Measurements from ENCODE around the gene HK2.

Gene HK2

DNA sequence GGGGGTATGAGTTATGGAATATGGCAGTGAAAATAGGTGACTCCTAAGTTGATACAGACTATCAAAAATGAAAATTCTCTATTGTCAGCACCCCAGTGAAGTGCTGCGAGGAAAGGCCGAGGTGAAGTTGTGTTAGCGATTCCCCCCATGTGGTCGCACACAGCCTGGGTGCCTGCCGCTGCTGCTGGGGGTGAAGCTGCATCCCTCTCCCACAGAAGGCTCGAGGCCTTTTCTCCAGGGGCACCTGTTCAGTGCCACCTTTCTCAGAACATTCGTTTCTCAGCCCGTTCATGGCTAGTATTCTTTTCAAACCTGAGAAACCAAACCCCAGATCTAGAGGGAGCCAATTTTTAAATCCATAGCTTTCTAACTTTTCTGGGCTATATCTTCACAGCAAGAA is 23.8 kb downstream of the HK2 start:
- no peak for DNase-seq (ENCODE audit: low read depth)

DNA sequence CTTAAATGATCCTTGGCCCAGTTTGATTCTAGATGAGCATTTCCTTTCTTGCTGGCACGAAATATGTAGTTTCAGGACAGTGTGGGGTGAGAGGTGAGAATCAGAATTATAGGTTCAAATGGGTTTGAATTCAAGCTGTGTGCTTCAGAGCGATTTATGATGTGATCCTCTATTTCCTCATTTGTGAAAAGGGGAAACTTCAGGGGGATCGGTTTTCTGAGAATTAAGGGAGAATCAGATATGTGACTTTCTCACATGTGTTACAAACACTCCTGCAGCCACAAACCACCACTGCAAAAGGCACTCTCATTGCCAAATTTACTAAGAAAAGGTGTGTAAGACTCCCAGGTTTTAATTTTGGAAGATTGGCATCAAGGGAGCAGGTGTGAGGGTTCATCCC is 24.4 kb downstream of the HK2 start:
- no peak for DNase-seq (ENCODE audit: low read depth)

GRCh38 chr2:74860079-74860478 is 26.2 kb downstream of the HK2 start:
- no peak for DNase-seq (ENCODE audit: low read depth)

DNA sequence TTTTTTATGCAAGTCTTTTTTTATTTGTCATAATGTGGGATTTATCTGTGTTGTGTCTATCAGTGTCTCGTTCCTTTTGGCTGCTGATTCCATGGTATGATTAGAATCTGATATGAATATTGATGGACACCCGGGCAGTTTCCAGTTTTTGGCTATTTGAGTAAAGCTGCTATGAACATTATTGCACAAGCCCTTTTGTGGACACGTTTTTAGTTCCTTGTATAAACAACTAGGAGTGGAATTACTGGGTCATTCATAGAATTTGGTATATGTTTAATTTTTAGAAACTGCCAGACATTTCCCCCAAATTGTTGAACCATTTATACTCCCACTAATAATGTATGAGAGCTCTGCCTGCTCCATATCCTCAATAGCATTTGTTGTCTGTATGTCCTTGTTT is 26.6 kb downstream of the HK2 start:
- DNase-seq (ENCODE audit: low read depth), result no peak

DNA sequence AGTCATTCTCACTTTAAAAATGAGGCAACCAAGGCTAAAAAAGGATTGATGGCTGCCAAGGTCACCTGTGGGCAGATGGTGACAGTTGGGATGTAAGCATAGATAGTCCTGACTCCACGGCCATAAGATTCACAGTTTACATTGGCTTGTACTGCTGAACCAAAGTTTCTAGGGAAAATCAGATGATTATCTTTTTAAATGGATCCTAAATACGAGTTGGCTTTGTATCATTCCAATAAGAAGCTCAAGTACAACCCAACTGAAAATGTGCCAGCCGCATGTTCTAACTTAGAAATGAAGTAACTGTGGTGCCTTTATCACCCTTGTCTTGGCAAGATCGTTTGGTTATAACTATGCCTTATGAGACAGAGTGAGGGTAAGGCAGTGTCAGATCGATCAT is 27.6 kb downstream of the HK2 start:
- no peak for DNase-seq (ENCODE audit: low read depth)

DNA sequence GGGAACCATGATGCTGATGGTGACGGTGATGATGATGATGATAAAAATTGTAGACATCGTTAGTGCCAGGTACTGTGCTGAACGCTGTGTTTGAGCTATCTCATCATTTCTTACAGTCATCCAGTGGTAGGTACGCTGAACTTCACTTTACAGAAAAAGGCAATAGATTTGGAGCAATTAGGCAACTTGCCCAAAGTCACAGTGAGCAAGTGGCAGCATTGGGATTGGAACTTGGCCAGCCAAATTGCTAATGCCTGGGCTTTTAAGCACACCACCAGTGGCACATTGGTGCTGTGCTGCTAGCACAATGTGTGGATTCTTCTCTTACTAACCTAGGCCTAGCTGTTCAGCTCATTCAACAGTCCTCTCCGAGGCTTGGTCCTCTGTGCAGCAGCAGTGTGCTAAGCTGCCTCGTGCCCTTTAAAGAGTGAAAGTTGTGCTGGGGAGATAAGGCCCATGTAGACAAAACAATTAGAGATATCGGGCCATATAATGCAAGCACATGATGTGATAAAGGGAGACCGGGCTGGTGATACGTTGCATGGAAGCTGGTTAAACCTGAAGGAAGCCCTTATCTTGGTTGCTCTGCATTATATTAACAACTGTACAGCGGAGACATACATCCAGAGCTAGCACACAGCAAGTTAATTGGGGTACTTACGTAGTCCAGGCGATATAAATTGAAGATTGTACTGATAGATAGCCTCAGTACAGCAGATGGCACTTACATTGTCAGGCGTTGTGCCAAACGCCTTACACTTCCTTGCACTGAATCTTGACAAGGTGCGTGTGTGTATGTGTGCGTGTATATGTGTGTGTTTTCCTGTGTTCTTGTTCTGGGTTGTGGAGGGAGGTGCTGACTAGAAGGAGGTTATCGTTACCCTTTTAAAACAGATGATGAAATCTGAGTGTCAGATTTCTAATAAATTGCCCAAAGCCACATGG is 28.4 kb downstream of the HK2 start:
- DNase-seq (ENCODE audit: low read depth), result no peak

DNA sequence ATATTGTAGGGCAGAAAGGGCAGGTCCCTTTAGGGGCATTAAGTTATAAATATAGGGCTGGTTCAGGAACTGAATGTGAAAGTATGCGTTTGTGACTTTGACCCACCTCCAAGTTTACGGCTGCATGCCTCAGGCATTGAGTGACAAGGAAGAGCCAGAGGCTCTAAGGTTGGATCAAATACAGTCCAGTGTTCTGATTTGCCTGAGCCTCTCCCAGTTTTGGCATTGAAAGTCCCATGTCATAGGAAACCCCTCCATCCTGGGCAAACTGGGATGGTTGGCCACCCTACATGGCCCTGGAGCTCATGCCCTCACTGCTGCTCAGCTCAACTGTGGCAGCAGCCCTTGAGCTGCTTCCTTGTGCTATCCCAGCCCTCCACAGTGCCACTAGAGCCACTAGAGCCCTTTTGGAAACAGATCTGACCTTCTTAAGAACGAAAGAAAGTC is 29.9 kb downstream of the HK2 start:
- no peak for DNase-seq (ENCODE audit: low read depth)

GRCh38 chr2:74864728-74865722 is 31.1 kb downstream of the HK2 start:
- DNase-seq (ENCODE audit: low read depth), result no peak

DNA sequence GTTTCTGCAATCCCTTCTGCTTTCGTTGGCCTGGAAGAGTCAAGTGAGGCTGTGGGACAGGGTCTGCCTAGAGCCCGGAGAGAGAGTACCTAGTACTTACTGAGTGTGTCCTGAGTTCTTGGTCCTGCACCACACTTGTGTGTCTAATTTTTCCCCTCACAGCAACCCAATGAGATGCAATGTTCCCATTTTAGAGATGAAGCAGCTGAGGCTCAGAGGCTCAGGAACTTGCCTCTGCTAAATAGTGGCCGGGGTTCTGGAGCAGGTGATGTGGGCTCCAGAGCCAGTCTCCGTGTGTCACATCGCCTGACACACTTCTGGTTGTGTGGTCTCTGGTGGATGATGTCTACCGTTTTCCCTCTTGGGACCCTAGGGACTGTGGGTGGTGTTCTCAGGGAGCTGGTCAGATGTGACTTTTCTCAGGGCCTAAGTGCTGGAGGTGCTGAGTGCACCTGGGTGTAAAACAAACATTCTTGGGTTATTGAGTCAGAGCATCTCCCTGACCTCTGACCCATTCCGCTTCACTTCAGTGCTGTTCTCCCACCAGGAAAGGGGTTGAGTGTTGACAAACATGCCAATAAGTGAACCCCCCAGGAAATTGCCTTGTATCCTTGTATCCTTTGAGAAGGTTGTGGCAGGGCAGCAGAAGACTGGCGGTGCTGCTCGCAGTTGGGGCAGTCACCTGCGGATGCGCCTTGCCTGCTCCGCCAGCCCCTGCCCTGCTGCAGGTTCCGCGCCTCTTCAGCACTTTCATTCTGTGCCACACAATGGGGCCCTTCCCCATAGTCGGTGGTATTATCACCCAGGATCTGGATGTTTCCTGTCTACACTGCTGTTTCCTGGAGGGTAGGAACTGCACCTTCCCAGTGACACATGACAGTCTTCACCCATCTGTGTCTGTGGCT is 32.1 kb downstream of the HK2 start:
- DNase-seq (ENCODE audit: low read depth), result no peak

GRCh38 chr2:74867841-74868658 is 34.1 kb downstream of the HK2 start:
- no peak for DNase-seq (ENCODE audit: low read depth)

DNA sequence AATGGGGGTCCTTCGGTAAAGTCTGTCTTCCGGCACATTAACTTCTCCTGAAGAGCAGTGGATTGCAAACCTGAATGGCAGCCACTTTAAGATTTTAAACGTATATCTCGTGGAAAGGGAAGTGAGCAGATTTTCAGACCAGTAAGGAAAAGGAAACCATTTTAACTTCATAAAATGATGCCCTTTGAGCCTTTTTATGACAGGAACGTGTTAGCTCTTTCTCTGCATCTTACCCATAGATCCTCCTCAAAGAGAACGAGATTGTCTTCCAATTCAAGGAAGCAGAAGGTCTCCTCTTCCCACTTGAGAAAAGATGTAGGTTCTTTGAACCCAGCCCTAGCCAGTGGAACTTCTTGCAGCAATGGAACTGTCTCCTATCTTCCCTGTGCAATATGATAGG is 35.6 kb downstream of the HK2 start:
- DNase-seq (ENCODE audit: low read depth), result no peak

DNA sequence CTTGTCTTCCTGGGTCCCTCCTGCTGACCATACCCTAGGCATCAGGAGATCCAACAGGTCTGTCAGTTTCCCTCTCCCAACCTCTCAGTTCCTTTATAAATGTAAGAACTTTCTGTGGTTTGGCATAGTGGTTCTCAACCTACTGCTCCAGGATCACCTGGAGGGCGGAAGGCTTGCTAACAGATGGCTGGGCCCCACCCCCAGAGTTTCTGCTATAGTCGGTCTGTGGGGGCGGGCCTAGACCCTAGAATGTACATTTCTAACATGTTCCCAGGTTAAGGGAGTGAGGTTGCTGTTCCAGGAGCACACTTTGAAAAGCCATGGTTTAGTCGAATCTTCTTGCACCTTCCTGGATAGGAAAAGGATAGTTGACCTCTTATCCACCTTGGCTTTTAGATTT is 37.0 kb downstream of the HK2 start:
- DNase-seq (ENCODE audit: low read depth), result no peak

- DNase-seq (ENCODE audit: low read depth), result no peak
These were observed 37.5 kb downstream of the HK2 start for GRCh38 chr2:74871414-74871813.

DNA sequence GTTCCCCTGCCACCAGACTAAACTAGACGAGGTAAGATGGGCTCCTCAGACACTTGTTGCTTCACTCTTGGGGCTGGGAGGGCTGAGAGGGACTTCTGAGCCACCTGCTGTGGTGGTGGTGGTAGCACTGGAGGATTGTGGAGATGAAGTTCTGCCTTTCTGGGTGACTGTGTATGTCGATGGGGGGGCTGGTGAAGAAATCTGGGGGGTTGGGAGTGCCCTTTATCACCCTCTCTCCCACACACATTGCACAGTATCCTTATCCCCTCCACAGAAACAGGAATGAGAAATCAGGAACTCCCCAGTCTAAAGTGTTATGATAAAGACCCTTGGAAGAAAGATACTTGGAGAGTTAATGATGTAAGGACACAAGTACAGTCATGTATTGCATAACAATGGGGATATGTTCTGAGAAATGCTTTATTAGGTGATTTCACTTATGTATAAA is 38.5 kb downstream of the HK2 start:
- no peak for DNase-seq (ENCODE audit: low read depth)

GRCh38 chr2:74873012-74873665 is 39.2 kb downstream of the HK2 start:
- no peak for DNase-seq (ENCODE audit: low read depth)

GRCh38 chr2:74873678-74874640 is 40.0 kb downstream of the HK2 start:
- DNase-seq (ENCODE audit: low read depth), result no peak

DNA sequence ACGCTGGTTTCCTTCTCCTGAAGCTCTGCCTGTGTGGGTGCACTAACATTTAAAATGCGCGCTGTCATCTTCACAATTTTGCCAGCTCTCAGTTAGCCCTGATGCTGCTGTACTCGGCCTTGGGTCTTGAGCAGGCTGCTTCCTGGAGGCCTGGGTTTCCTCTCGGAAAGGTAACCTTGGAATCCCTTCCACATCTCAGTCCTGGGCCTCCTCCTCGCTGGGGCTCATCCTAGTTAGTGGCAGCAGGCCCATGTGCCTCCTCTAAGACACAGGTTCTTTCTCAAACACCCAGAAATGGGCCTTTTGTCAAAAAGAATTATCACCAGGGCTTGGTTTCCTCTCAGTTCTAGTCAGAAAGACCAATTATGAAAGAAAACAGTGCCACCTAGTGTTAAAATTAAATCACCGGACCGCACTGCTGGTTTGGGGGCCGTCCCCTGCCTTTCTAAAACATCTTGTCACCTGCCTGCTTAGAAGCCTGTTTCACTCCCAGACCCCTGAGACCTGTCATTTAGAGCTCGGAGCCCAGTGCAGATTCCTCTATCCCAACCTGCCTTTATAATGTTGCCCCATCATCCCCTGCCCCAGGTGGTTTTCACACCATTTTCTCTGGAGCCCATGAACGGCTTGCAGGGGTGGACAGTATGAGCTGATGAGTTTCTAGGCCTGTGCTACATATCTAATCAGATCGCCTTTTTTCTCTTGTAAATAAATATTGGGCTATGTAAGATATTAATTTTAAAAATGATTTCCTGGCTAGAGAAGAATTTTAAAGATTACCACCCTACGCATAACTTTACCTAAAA is 42.4 kb downstream of the HK2 start:
- DNase-seq (ENCODE audit: low read depth), result no peak

GRCh38 chr2:74877376-74877775 is 43.4 kb downstream of the HK2 start:
- DNase-seq (ENCODE audit: low read depth), result no peak

Data from stimulated activated CD8-positive, alpha-beta memory T cell treated with anti-CD3 and anti-CD28 coated beads, Interleukin-15, amount 100 ng/mL, for 1 hour (primary cell).